Testis (tissue), 2 donors: ENCODE measurements around the gene KCNN3.

Experiments used
- CTCF ChIP-seq, 3 experiments: fragments of 450-650 bp in 2 of 3; fragments of 200-600 bp in 1 of 3; sonication (generic) in 1 of 3; IDR thresholded peaks; one replicate each; pipeline ENCODE4 v1.5.1; 2016 to 2019; ENCODE audit warnings: antibody characterized with exemption in 3 of 3, mild to moderate bottlenecking in 2 of 3, moderate library complexity in 1 of 3
- POLR2A ChIP-seq: fragments of 450-650 bp; IDR thresholded peaks from one replicate; pipeline ENCODE4 v1.6.1; 2017; ENCODE audit warnings: antibody characterized with exemption, mild to moderate bottlenecking, moderate library complexity

DNA sequence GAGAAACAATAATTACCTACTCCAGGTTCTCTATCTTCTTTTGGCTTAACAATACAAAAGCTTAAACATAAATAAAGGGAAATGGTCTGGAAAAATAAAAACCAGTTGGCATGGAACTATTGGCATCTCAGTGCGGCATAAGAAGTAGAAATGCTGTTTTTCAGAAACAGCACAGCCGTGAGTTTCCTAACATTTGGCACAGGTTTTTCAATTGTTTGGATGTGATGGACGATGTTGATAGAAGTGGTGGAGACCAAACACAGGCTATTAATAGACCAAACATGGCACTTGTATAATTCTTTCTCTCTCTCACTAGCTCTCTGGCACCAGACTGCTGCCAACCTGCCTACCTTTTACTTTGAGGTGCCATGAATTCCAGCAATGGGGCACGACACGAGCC, 36.2 kb downstream of the KCNN3 start:
- TF ChIP-seq CTCF (IDR thresholded peaks at IDR 0.05) (no peak), POLR2A (no peak)
